IMR-90 (cell line): Measurements from ENCODE around the gene C2orf69. TPM values are rescaled to one million over a fixed set of nuclear protein-coding genes. Genes with fewer than 3 reads are reported as not detected.
A peak's percentile ranks its signal among the peaks of the same experiment; 100 is the strongest.

ENCODE experiments used
- ATAC-seq: fragments of 200-7000 bp; cut with Tn5 transposase; 2 replicates; pipeline ENCODE4 v1.9.1; 2020; ENCODE audit warnings: low read depth, mild to moderate bottlenecking, moderate library complexity
- BruUV-seq: library from RNA; stranded (reverse); fragments of 400-500 nt; replicated peaks from 2 replicates; lab custom pipeline; 2021; lab: Mats Ljungman, UMichigan
- CTCF ChIA-PET: fragments of 300-600 bp; formaldehyde crosslinking; extraction: SDS; loops from one replicate; lab custom pipeline; 2021; ENCODE audit warnings: antibody characterized with exemption; lab: Yijun Ruan, JAX
- POLR2A ChIA-PET: fragments of 300-600 bp; sonication (Branson Sonifier 250); formaldehyde crosslinking; loops from one replicate; lab custom pipeline; 2022; ENCODE audit warnings: antibody characterized with exemption; ENCODE audit not compliant: unreplicated experiment; lab: Charles Lee
- DNase-seq: peaks from one replicate; pipeline ENCODE4 v3.0.0; 2013
- H2AFZ ChIP-seq: replicated peaks from 2 replicates; pipeline ENCODE3; 2013; ENCODE audit warnings: low read length, mild to moderate bottlenecking; ENCODE audit not compliant: poor library complexity
- H2AK5ac ChIP-seq: 2 replicates; pipeline ENCODE4 v1.6.1; 2013; ENCODE audit warnings: low read depth, low read length, inconsistent platforms
- H2AK9ac ChIP-seq: replicated peaks from 2 replicates; pipeline ENCODE3; 2013; ENCODE audit warnings: mild to moderate bottlenecking, low read depth, low read length, moderate library complexity; ENCODE audit not compliant: poor library complexity
- H2BK120ac ChIP-seq: 2 replicates; pipeline ENCODE4 v1.6.1; 2013; ENCODE audit warnings: low read depth, low read length, inconsistent platforms
- H2BK15ac ChIP-seq: 3 replicates; pipeline ENCODE4 v1.6.1; 2013; ENCODE audit warnings: low read depth, low read length, inconsistent platforms
- H2BK20ac ChIP-seq: 2 replicates; pipeline ENCODE4 v1.6.1; 2013; ENCODE audit warnings: low read depth, mild to moderate bottlenecking, inconsistent platforms, low read length, moderate library complexity
- H2BK5ac ChIP-seq: 2 replicates; pipeline ENCODE4 v1.6.1; 2013; ENCODE audit warnings: mild to moderate bottlenecking, low read depth, low read length, inconsistent platforms; ENCODE audit not compliant: poor library complexity, severe bottlenecking
- H3K14ac ChIP-seq: replicated peaks from 2 replicates; pipeline ENCODE4 v1.6.1; 2013; ENCODE audit warnings: low read depth, low read length, inconsistent platforms
- H3K18ac ChIP-seq: 2 replicates; pipeline ENCODE4 v1.6.1; 2013; ENCODE audit warnings: low read depth, low read length, control low read depth
- H3K23ac ChIP-seq: 2 replicates; pipeline ENCODE4 v1.6.1; 2013; ENCODE audit warnings: low read depth, low read length, inconsistent platforms
- H3K27ac ChIP-seq: 2 replicates; pipeline ENCODE4 v1.5.1; 2013; ENCODE audit warnings: mild to moderate bottlenecking, control low read depth, low read length; ENCODE audit not compliant: insufficient read depth
- H3K27me3 ChIP-seq: 2 replicates; pipeline ENCODE4 v1.6.1; 2013; ENCODE audit warnings: low read length; ENCODE audit not compliant: control insufficient read depth, insufficient read depth
- H3K36me3 ChIP-seq: 2 replicates; pipeline ENCODE4 v1.6.1; 2013; ENCODE audit warnings: low read length, mixed read lengths; ENCODE audit not compliant: control insufficient read depth, insufficient read depth
- H3K4ac ChIP-seq: 2 replicates; pipeline ENCODE4 v1.6.1; 2013; ENCODE audit warnings: low read depth, low read length, inconsistent platforms
- H3K4me1 ChIP-seq: 2 replicates; pipeline ENCODE4 v1.6.1; 2013; ENCODE audit warnings: low read length, mixed read lengths; ENCODE audit not compliant: control insufficient read depth, insufficient read depth
- H3K4me2 ChIP-seq: 2 replicates; pipeline ENCODE4 v1.6.1; 2013; ENCODE audit warnings: low read depth, mild to moderate bottlenecking, control low read depth, low read length, moderate library complexity
- H3K4me3 ChIP-seq: 2 replicates; pipeline ENCODE4 v1.5.1; 2013; ENCODE audit warnings: low read depth, mild to moderate bottlenecking, control low read depth, low read length, moderate library complexity; ENCODE audit not compliant: insufficient read depth
- H3K56ac ChIP-seq: 2 replicates; pipeline ENCODE4 v1.6.1; 2013; ENCODE audit warnings: low read length, inconsistent platforms; ENCODE audit not compliant: insufficient read depth; ENCODE audit errors: extremely low read depth
- H3K79me1 ChIP-seq, 2 experiments: 2 replicates each; pipeline ENCODE4 v1.6.1; 2013; ENCODE audit warnings: low read length in 2 of 2, inconsistent platforms in 1 of 2, low read depth in 1 of 2
- H3K9ac ChIP-seq: 2 replicates; pipeline ENCODE4 v1.6.1; 2013; ENCODE audit warnings: low read depth, low read length, control low read depth
- H3K9me1 ChIP-seq: 2 replicates; pipeline ENCODE4 v1.6.1; 2013; ENCODE audit warnings: low read length, inconsistent platforms; ENCODE audit not compliant: insufficient read depth
- H3K9me3 ChIP-seq: 2 replicates; pipeline ENCODE4 v1.6.1; 2013; ENCODE audit warnings: low read length; ENCODE audit not compliant: control insufficient read depth, insufficient read depth
- H4K20me1 ChIP-seq: 2 replicates; pipeline ENCODE4 v1.6.1; 2013; ENCODE audit warnings: low read length, inconsistent platforms; ENCODE audit not compliant: insufficient read depth
- H4K5ac ChIP-seq: 2 replicates; pipeline ENCODE4 v1.6.1; 2013; ENCODE audit warnings: mild to moderate bottlenecking, low read depth, low read length, control low read depth
- H4K8ac ChIP-seq, 2 experiments: 2 replicates each; pipeline ENCODE4 v1.6.1; 2013; ENCODE audit warnings: low read depth in 2 of 2, low read length in 2 of 2, control low read depth in 1 of 2, inconsistent platforms in 1 of 2
- H4K91ac ChIP-seq: 2 replicates; pipeline ENCODE4 v1.6.1; 2013; ENCODE audit warnings: low read depth, low read length, inconsistent platforms; ENCODE audit not compliant: insufficient read depth
- BHLHE40 ChIP-seq: fragments of 150-350 bp; IDR thresholded peaks from 2 replicates; pipeline ENCODE4 v1.6.1; 2016; ENCODE audit warnings: mild to moderate bottlenecking, low read depth, low read length
- MXI1 ChIP-seq: IDR thresholded peaks from 2 replicates; pipeline ENCODE4 v1.6.1; 2012; ENCODE audit warnings: low read depth, mild to moderate bottlenecking, low read length, moderate library complexity, borderline replicate concordance
- WGBS, 2 experiments: methylation state at CpG; one replicate each; pipeline versions ENCODE4 v1.1.5 to v1.1.7; 2013; ENCODE audit warnings: missing lambda C conversion rate in 2 of 2; ENCODE audit not compliant: insufficient read length in 1 of 2; ENCODE audit errors: extremely low coverage in 2 of 2; 5-methylcytosine and 5-hydroxymethylcytosine counted together
- dilution Hi-C: fragments of 300-500 bp; cut with HindIII; formaldehyde crosslinking; loops from one replicate; pipeline ENCODE4 v1.14.3; 2018; ENCODE audit warnings: low sequenced_read_pairs; ENCODE audit not compliant: unreplicated experiment
- in situ Hi-C: fragments of 300-500 bp; cut with MboI; formaldehyde crosslinking; loops from 3 replicates; pipeline ENCODE4 v1.14.3; 2019; ENCODE audit warnings: low sequenced_read_pairs, inconsistent platforms, mixed read lengths
- intact Hi-C: fragments of 100-400 bp; cut with micrococcal nuclease; formaldehyde crosslinking; loops from 2 replicates; pipeline ENCODE4 v1.10.0; 2022
- polyA plus RNA-seq, 3 experiments: library from polyadenylated mRNA; depleted of rRNA; stranded (reverse); fragments of >200 nt; gene quantifications; 2 replicates each; pipeline ENCODE4 v1.2.3, GENCODE V29; 2012; ENCODE audit warnings: low replicate concordance in 1 of 3
- total RNA-seq: library from RNA; depleted of rRNA; stranded (reverse); fragments of >200 nt; gene quantifications from 2 replicates; pipeline ENCODE4 v1.2.3, GENCODE V29; 2012

The C2orf69 gene
- total and polyA plus RNA-seq, 2 of the 4 experiments (the other 2 are of a cell fraction), result 3.1 to 4.7 TPM

- DNase-seq, result no peak
- in situ Hi-C loops, result no loop called here
- ChIA-PET POLR2A (no interaction called here), CTCF (no interaction called here)
- BruUV-seq, result no TSS peak
- WGBS, 2 experiments, result 0% methylated on average over 7 of the region's 13 CpGs; no CpG with 5 or more reads in 1 of the 2 experiments
- TF ChIP-seq BHLHE40 (no peak), MXI1 (0 out of 2 replicates have a peak, but pooled peaks have one; percentile 39)
- dilution Hi-C loops, result no loop called here
- H3K79me1 ChIP-seq, result peaks cover 26 to 48% of the 10 kb centered on the region in 2 experiments
- H2BK120ac ChIP-seq, result no peak overlapping the region
- peaks cover 7% of the 10 kb centered on the region; the same call in 1 of the 2 replicates for H3K9me1 ChIP-seq
- peak overlapping the region; percentile 73; the same call in 1 of the 2 replicates for H4K91ac ChIP-seq
- peak overlapping the region; percentile 59 for H2BK5ac ChIP-seq
- peak; percentile 57 for ATAC-seq
- H3K23ac ChIP-seq, result peak overlapping the region; percentile 61; the same call in 1 of the 2 replicates
- H2AK5ac ChIP-seq, result no peak overlapping the region
- H3K27me3 ChIP-seq, result no peaks in the 10 kb centered on the region
- peaks cover 6% of the 10 kb centered on the region for H3K36me3 ChIP-seq
- H2AFZ ChIP-seq, result peak overlapping the region; percentile 98
- H3K4me1 ChIP-seq, result peaks cover 8% of the 10 kb centered on the region
- peak overlapping the region; percentile 43; the same call in 1 of the 2 replicates for H3K18ac ChIP-seq
- peak overlapping the region; percentile 89 to 100; a peak in 3 of 4 replicates for H4K8ac ChIP-seq
- H3K14ac ChIP-seq, result no peak overlapping the region
- peak overlapping the region; percentile 8 for H2AK9ac ChIP-seq
- no peaks in the 10 kb centered on the region for H3K9me3 ChIP-seq
- H3K9ac ChIP-seq, result peak overlapping the region; percentile 93
- no peak overlapping the region for H2BK20ac ChIP-seq
- H2BK15ac ChIP-seq, result no peak overlapping the region
- peak overlapping the region; percentile 86 for H3K27ac ChIP-seq
- H3K4me3 ChIP-seq, result peak overlapping the region; percentile 98
- H3K56ac ChIP-seq, result peak overlapping the region; percentile 68
- 0 out of 2 replicates have a peak, but pooled peaks cover 6% of the 10 kb centered on the region for H4K20me1 ChIP-seq
- H4K5ac ChIP-seq, result peak overlapping the region; percentile 86
- H3K4ac ChIP-seq, result peak overlapping the region; percentile 78
- peak overlapping the region; percentile 73 for H3K4me2 ChIP-seq
- intact Hi-C loops, result no loop called here
These were observed 43.9 kb downstream of the C2orf69 start for GRCh38 chr2:199955007-199955338.
